HL-60 (cell line): ENCODE data around the gene MEX3A.

ENCODE experiments used
- CTCF ChIP-seq: IDR thresholded peaks from one replicate; pipeline ENCODE4 v1.5.1; 2011; ENCODE audit warnings: low read length, control low read depth, inconsistent platforms; ENCODE audit not compliant: insufficient read depth
- GABPA ChIP-seq: IDR thresholded peaks from 2 replicates; pipeline ENCODE4 v1.6.1; 2012; ENCODE audit warnings: low read depth
- POLR2AphosphoS5 ChIP-seq: IDR thresholded peaks from 2 replicates; pipeline ENCODE4 v1.6.1; 2012; ENCODE audit warnings: low read depth
- REST ChIP-seq: IDR thresholded peaks from 2 replicates; pipeline ENCODE4 v1.6.1; 2012; ENCODE audit warnings: low read depth; ENCODE audit not compliant: insufficient replicate concordance
- SPI1 ChIP-seq: IDR thresholded peaks from 2 replicates; pipeline ENCODE4 v1.6.1; 2012; ENCODE audit warnings: low read depth, mild to moderate bottlenecking, borderline replicate concordance

DNA sequence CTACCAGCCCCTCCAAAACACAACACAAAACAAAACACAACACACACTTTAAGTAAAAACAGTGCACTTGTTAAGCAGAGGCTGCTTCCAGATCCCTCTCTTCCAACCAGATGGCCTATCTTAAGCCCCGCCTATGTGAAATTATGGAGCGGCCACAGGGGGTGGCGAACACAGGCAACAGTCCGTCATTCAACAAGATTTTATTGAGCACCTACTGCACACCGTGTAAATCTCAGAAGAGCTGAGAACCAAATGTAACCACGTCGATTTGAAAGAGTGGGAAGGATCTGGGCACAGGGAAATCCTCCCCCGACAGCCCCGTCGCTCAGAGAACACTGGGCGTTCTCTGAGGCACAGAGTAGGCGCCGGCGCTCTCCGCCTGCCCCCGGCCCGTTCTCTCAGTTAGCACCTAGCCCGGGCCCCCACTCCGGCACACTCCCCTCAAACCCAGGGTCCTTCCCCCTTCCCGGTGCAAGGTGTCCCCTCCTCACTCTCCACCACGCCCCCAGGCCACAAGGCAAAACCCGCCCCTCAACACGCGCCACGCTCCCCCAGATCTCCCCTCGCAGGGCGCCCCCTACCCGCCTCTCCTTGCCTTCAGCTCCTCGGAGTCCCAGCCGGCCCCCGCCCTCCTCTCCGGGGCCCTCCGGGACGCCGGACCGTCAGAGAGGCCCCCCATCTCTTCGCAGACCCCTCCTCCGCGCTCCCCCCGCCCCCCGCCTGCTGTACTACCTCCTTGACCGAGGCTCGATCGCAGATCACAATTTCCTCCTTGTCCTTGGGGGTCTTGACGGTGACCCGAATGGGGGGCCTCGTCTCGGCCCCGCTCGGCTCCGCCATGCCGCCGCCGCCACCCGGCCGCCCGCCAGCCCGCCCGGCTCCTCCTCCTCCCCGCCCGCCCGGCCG is 29.1 kb downstream of the MEX3A start:
- TF ChIP-seq CTCF = no peak
- TF ChIP-seq POLR2AphosphoS5 = no peak
- TF ChIP-seq REST = no peak
- TF ChIP-seq SPI1 = no peak
- TF ChIP-seq GABPA = no peak
